Activated CD4-positive, alpha-beta T cell treated with anti-CD3 and anti-CD28 coated beads, Interleukin-2, amount 50 U/mL, for 48 hours (primary cell): ENCODE data around the gene PIK3C3.
"Not testable (repeated sequence)": the region's sequence is repeated elsewhere in the genome, so short reads cannot be mapped to it uniquely, and the experiment has no call there.

ENCODE experiments used
- DNase-seq, 2 experiments: peaks; one replicate each; pipeline ENCODE4 v3.0.0-alpha.2; 2020

The PIK3C3 gene

GRCh38 chr18:42080340-42080739, 125.3 kb downstream of the PIK3C3 start:
- no peak for DNase-seq

GRCh38 chr18:42082415-42083234, 127.6 kb downstream of the PIK3C3 start:
- no peak for DNase-seq

GRCh38 chr18:42086288-42086687, 131.3 kb downstream of the PIK3C3 start:
- no peak for DNase-seq

- DNase-seq, result no peak
These were observed 132.2 kb downstream of the PIK3C3 start for GRCh38 chr18:42087235-42087634.

- no peak for DNase-seq
These were observed 132.8 kb downstream of the PIK3C3 start for GRCh38 chr18:42087876-42088275.

- DNase-seq, result no peak
These were observed 137.8 kb downstream of the PIK3C3 start for GRCh38 chr18:42092848-42093247.

GRCh38 chr18:42094875-42095274, 139.8 kb downstream of the PIK3C3 start:
- no peak for DNase-seq

- DNase-seq, result no peak
These were observed 140.8 kb downstream of the PIK3C3 start for GRCh38 chr18:42095732-42096377.

- DNase-seq, result no peak
These were observed 145.2 kb downstream of the PIK3C3 start for GRCh38 chr18:42100248-42100647.

GRCh38 chr18:42100911-42101310, 145.9 kb downstream of the PIK3C3 start:
- no peak for DNase-seq

- no peak for DNase-seq
These were observed 150.4 kb downstream of the PIK3C3 start for GRCh38 chr18:42105394-42105793.

GRCh38 chr18:42106784-42107183, 151.8 kb downstream of the PIK3C3 start:
- no peak for DNase-seq

- DNase-seq, result no peak
These were observed 152.3 kb downstream of the PIK3C3 start for GRCh38 chr18:42107287-42107686.

- DNase-seq, result no peak
These were observed 152.8 kb downstream of the PIK3C3 start for GRCh38 chr18:42107691-42108450.

- DNase-seq, result not testable (repeated sequence)
These were observed 157.1 kb downstream of the PIK3C3 start for GRCh38 chr18:42112147-42112546.

- DNase-seq, result no peak
These were observed 157.8 kb downstream of the PIK3C3 start for GRCh38 chr18:42112657-42113420.

GRCh38 chr18:42113529-42114191, 158.6 kb downstream of the PIK3C3 start:
- no peak for DNase-seq

- DNase-seq, result peak; percentile 38 to 58
These were observed 159.4 kb downstream of the PIK3C3 start for GRCh38 chr18:42114310-42114943.

- DNase-seq, result no peak
These were observed 171.6 kb downstream of the PIK3C3 start for GRCh38 chr18:42126586-42126985.

GRCh38 chr18:42131066-42131929, 176.3 kb downstream of the PIK3C3 start:
- no peak for DNase-seq

- no peak for DNase-seq
These were observed 176.9 kb downstream of the PIK3C3 start for GRCh38 chr18:42131930-42132244.
